H9 (cell line): ENCODE data around the gene CCDC177. TPM values are rescaled to one million over a fixed set of nuclear protein-coding genes. Genes with fewer than 3 reads are reported as not detected.

Experiments
- DNase-seq: peaks from one replicate; pipeline ENCODE4 v3.0.0-alpha.2; 2017
- H2AFZ ChIP-seq: one replicate; pipeline ENCODE4 v1.6.1; 2013; ENCODE audit warnings: mild to moderate bottlenecking, low read length, control low read depth, moderate library complexity
- H2AK5ac ChIP-seq: 2 replicates; pipeline ENCODE4 v1.6.1; 2013; ENCODE audit warnings: low read length, control low read depth, mixed read lengths; ENCODE audit not compliant: insufficient read length
- H2BK120ac ChIP-seq: one replicate; pipeline ENCODE4 v1.6.1; 2013; ENCODE audit warnings: low read depth, mild to moderate bottlenecking, low read length, control low read depth, inconsistent platforms; ENCODE audit not compliant: poor library complexity, severe bottlenecking
- H2BK12ac ChIP-seq: 2 replicates; pipeline ENCODE4 v1.6.1; 2013; ENCODE audit warnings: low read length, control low read depth, mixed read lengths, low read depth; ENCODE audit not compliant: insufficient read length
- H2BK15ac ChIP-seq: 2 replicates; pipeline ENCODE4 v1.6.1; 2013; ENCODE audit warnings: low read depth, low read length, control low read depth
- H2BK20ac ChIP-seq: one replicate; pipeline ENCODE4 v1.6.1; 2013; ENCODE audit warnings: low read depth, mild to moderate bottlenecking, low read length, control low read depth, inconsistent platforms; ENCODE audit not compliant: poor library complexity, severe bottlenecking
- H2BK5ac ChIP-seq: 2 replicates; pipeline ENCODE4 v1.6.1; 2013; ENCODE audit warnings: low read length, control low read depth, mixed read lengths; ENCODE audit not compliant: insufficient read length
- H3K14ac ChIP-seq: 2 replicates; pipeline ENCODE4 v1.6.1; 2013; ENCODE audit warnings: low read length, control low read depth; ENCODE audit not compliant: insufficient read depth
- H3K18ac ChIP-seq: 2 replicates; pipeline ENCODE4 v1.6.1; 2013; ENCODE audit warnings: low read depth, mild to moderate bottlenecking, mixed read lengths, low read length, control low read depth; ENCODE audit not compliant: insufficient read length
- H3K23ac ChIP-seq: 2 replicates; pipeline ENCODE4 v1.6.1; 2013; ENCODE audit warnings: low read length, control low read depth, mixed read lengths, low read depth; ENCODE audit not compliant: insufficient read length
- H3K23me2 ChIP-seq: 2 replicates; pipeline ENCODE4 v1.6.1; 2013; ENCODE audit warnings: low read depth, mild to moderate bottlenecking, mixed read lengths, low read length, control low read depth; ENCODE audit not compliant: insufficient read length, poor library complexity, severe bottlenecking
- H3K27ac ChIP-seq: 2 replicates; pipeline ENCODE4 v1.5.1; 2013; ENCODE audit warnings: low read length, control low read depth, mixed read lengths, low read depth; ENCODE audit not compliant: insufficient read length
- H3K27me3 ChIP-seq: 2 replicates; pipeline ENCODE4 v1.6.1; 2013; ENCODE audit warnings: low read length, control low read depth, inconsistent platforms; ENCODE audit not compliant: insufficient read depth
- H3K4ac ChIP-seq: 2 replicates; pipeline ENCODE4 v1.6.1; 2013; ENCODE audit warnings: low read depth, mild to moderate bottlenecking, control low read depth, inconsistent platforms, low read length, moderate library complexity
- H3K4me1 ChIP-seq: 2 replicates; pipeline ENCODE4 v1.6.1; 2013; ENCODE audit warnings: low read length, control low read depth, inconsistent platforms; ENCODE audit not compliant: insufficient read depth
- H3K4me2 ChIP-seq: 2 replicates; pipeline ENCODE4 v1.6.1; 2013; ENCODE audit warnings: low read length, control low read depth, mixed read lengths; ENCODE audit not compliant: insufficient read length, insufficient read depth
- H3K56ac ChIP-seq: 2 replicates; pipeline ENCODE4 v1.6.1; 2013; ENCODE audit warnings: low read depth, mild to moderate bottlenecking, mixed read lengths, low read length, control low read depth; ENCODE audit not compliant: insufficient read length
- H3K79me1 ChIP-seq: 2 replicates; pipeline ENCODE4 v1.6.1; 2013; ENCODE audit warnings: low read depth, mild to moderate bottlenecking, moderate library complexity, low read length, control low read depth, inconsistent platforms; ENCODE audit not compliant: insufficient read depth, poor library complexity, severe bottlenecking
- H3K79me2 ChIP-seq: 2 replicates; pipeline ENCODE4 v1.6.1; 2013; ENCODE audit warnings: low read length, control low read depth, inconsistent platforms; ENCODE audit not compliant: insufficient read depth
- H3K9ac ChIP-seq: 2 replicates; pipeline ENCODE4 v1.6.1; 2013; ENCODE audit warnings: low read length, control low read depth, mixed read lengths; ENCODE audit not compliant: insufficient read length; ENCODE audit errors: extremely low read depth
- H3K9me3 ChIP-seq: one replicate; pipeline ENCODE4 v1.6.1; 2013; ENCODE audit warnings: low read depth, low read length, inconsistent platforms; ENCODE audit not compliant: control insufficient read depth
- H3T11ph ChIP-seq: one replicate; pipeline ENCODE4 v1.6.1; 2013; ENCODE audit warnings: mild to moderate bottlenecking, low read length, control low read depth, inconsistent platforms
- H4K20me1 ChIP-seq: one replicate; pipeline ENCODE4 v1.6.1; 2013; ENCODE audit not compliant: control insufficient read depth, insufficient read length, insufficient read depth
- H4K5ac ChIP-seq: 2 replicates; pipeline ENCODE4 v1.6.1; 2013; ENCODE audit warnings: low read depth, mild to moderate bottlenecking, mixed read lengths, low read length, control low read depth; ENCODE audit not compliant: insufficient read length
- H4K8ac ChIP-seq: replicated peaks from 2 replicates; pipeline ENCODE4 v1.6.1; 2013; ENCODE audit warnings: low read length, control low read depth, mixed read lengths, low read depth; ENCODE audit not compliant: insufficient read length
- H4K91ac ChIP-seq: 2 replicates; pipeline ENCODE4 v1.6.1; 2013; ENCODE audit warnings: low read depth, mild to moderate bottlenecking, moderate library complexity, mixed read lengths, low read length, control low read depth; ENCODE audit not compliant: insufficient read length
- H3K27ac Mint-ChIP-seq, 3 experiments: 2 replicates in 2 of 3; 3 replicates in 1 of 3; pipeline ENCODE4 v1.8.0; 2020 to 2021; ENCODE audit warnings: mixed read lengths in 3 of 3, mild to moderate bottlenecking in 1 of 3, moderate library complexity in 1 of 3
- H3K27me3 Mint-ChIP-seq: 2 replicates; pipeline ENCODE4 v1.8.0; 2021; ENCODE audit warnings: low read depth, mild to moderate bottlenecking, moderate library complexity, mixed read lengths
- H3K36me3 Mint-ChIP-seq, 3 experiments: 2 replicates in 2 of 3; 3 replicates in 1 of 3; pipeline ENCODE4 v1.8.0; 2020 to 2021; ENCODE audit warnings: low read depth in 3 of 3, mixed read lengths in 3 of 3; ENCODE audit not compliant: insufficient read depth in 1 of 3
- H3K4me1 Mint-ChIP-seq, 2 experiments: 2 replicates each; pipeline ENCODE4 v1.8.0; 2020; ENCODE audit warnings: mixed read lengths in 2 of 2
- H3K4me3 Mint-ChIP-seq, 2 experiments: 2 replicates in 1 of 2; 3 replicates in 1 of 2; pipeline ENCODE4 v1.8.0; 2020 to 2021; ENCODE audit warnings: mild to moderate bottlenecking in 2 of 2, mixed read lengths in 2 of 2, moderate library complexity in 1 of 2
- H3K9me3 Mint-ChIP-seq, 2 experiments: 2 replicates in 1 of 2; 3 replicates in 1 of 2; pipeline ENCODE4 v1.8.0; 2020; ENCODE audit warnings: mild to moderate bottlenecking in 2 of 2, mixed read lengths in 2 of 2, moderate library complexity in 1 of 2
- WGBS: extraction: QIAGEN DNeasy Blood & Tissue Kit; methylation state at CpG from one replicate; pipeline ENCODE4 v1.1.7; 2013; ENCODE audit warnings: missing lambda C conversion rate, low lambda C conversion rate, mixed read lengths; ENCODE audit not compliant: insufficient read length; ENCODE audit errors: extremely low coverage; 5-methylcytosine and 5-hydroxymethylcytosine counted together
- total RNA-seq: library from RNA; stranded (reverse); gene quantifications from 2 replicates; pipeline ENCODE4 v1.2.1, GENCODE V29; 2021
- TF ChIP-seq, protein P1 (sequence below): fragments of 200-600 bp; sonication (generic); conservative IDR thresholded peaks from 3 replicates; pipeline ENCODE4 v1.8.0; 2021; ENCODE audit warnings: antibody characterized with exemption, mild to moderate bottlenecking

The CCDC177 gene
- total RNA-seq, 1 experiment from 2014 or later, result 6.1 TPM

GRCh38 chr14:69560826-69561225, 13.8 kb downstream of the CCDC177 start:
- Mint-ChIP-seq H3K36me3 (no peaks in the 10 kb centered on the region), H3K9me3 (no peaks in the 10 kb centered on the region; a peak in 1 of 5 replicates), H3K4me3 (no peak overlapping the region), H3K27ac (no peak overlapping the region), H3K4me1 (peaks cover 30% of the 10 kb centered on the region in 2 experiments), H3K27me3 (no peaks in the 10 kb centered on the region; the same call in 1 of the 2 replicates)
- Histone ChIP-seq H3K4me1 (peaks cover 2% of the 10 kb centered on the region; the same call in 1 of the 2 replicates), H3K79me1 (no peaks in the 10 kb centered on the region), H2AFZ (no peak overlapping the region), H3K4ac (no peak overlapping the region), H3K9ac (no peak overlapping the region), H3K56ac (no peak overlapping the region), H4K5ac (no peak overlapping the region), H3K23me2 (no peaks in the 10 kb centered on the region), H2BK5ac (no peak overlapping the region), H4K91ac (no peak overlapping the region), H2AK5ac (no peak overlapping the region), H3K79me2 (no peaks in the 10 kb centered on the region), H3K4me2 (no peak overlapping the region), H3K9me3 (no peaks in the 10 kb centered on the region), H2BK15ac (no peak overlapping the region), H3K27ac (no peak overlapping the region), H3T11ph (no peak overlapping the region), H3K27me3 (no peaks in the 10 kb centered on the region), H2BK120ac (no peak overlapping the region), H2BK12ac (no peak overlapping the region), H3K14ac (no peak overlapping the region), H4K20me1 (no peaks in the 10 kb centered on the region), H2BK20ac (no peak overlapping the region), H3K18ac (no peak overlapping the region), H3K23ac (no peak overlapping the region), H4K8ac (no peak overlapping the region)
- no CpG with 5 or more reads among the region's 7 CpGs for WGBS
- TF ChIP-seq, protein P1, sequence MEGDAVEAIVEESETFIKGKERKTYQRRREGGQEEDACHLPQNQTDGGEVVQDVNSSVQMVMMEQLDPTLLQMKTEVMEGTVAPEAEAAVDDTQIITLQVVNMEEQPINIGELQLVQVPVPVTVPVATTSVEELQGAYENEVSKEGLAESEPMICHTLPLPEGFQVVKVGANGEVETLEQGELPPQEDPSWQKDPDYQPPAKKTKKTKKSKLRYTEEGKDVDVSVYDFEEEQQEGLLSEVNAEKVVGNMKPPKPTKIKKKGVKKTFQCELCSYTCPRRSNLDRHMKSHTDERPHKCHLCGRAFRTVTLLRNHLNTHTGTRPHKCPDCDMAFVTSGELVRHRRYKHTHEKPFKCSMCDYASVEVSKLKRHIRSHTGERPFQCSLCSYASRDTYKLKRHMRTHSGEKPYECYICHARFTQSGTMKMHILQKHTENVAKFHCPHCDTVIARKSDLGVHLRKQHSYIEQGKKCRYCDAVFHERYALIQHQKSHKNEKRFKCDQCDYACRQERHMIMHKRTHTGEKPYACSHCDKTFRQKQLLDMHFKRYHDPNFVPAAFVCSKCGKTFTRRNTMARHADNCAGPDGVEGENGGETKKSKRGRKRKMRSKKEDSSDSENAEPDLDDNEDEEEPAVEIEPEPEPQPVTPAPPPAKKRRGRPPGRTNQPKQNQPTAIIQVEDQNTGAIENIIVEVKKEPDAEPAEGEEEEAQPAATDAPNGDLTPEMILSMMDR, result no peak
- DNase-seq, result no peak
